ENCODE measurements around the gene CYBC1. TPM values are rescaled to one million over a fixed set of nuclear protein-coding genes. Genes with fewer than 3 reads are reported as not detected.

The CYBC1 gene
- total and polyA plus RNA-seq, 9 of the 15 experiments (the other 6 are each of a cell fraction or from before 2014, with no cell fraction given), result 1.3 to 71.8 (median 49.9) TPM

DNA sequence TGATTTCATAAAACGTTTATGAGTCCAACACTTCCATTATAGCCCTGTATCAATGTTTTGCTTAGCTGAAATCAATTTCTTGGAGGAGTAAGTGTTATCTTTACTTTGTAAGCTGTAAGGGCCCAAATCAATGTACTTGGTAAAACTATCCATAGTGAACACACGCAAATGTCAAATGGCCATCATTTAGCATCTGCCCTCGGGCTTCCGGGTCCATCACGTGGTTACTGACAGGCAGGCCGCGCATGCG, 7.3 kb upstream of the CYBC1 start (continued):
- TF ChIP-seq ELF1 (tag; IDR thresholded peaks at IDR 0.05), result peak; percentile 97
- TF ChIP-seq, protein P1, sequence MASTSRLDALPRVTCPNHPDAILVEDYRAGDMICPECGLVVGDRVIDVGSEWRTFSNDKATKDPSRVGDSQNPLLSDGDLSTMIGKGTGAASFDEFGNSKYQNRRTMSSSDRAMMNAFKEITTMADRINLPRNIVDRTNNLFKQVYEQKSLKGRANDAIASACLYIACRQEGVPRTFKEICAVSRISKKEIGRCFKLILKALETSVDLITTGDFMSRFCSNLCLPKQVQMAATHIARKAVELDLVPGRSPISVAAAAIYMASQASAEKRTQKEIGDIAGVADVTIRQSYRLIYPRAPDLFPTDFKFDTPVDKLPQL (IDR thresholded peaks at IDR 0.05; ENCODE audit: extremely low read depth, insufficient read length), result no peak
- TF ChIP-seq TCFL5 (CRISPR knock-in tag; conservative IDR thresholded peaks at IDR 0.05), result no peak
- no peak; the same call in 1 of the 2 replicates for TF ChIP-seq LCOR (CRISPR knock-in tag; IDR thresholded peaks at IDR 0.05)
- TF ChIP-seq MEIS2 (IDR thresholded peaks at IDR 0.05; ENCODE audit: partially characterized antibody), result no peak
- no peak for TF ChIP-seq BRF1 (IDR thresholded peaks at IDR 0.05; ENCODE audit: borderline replicate concordance, extremely low read depth, insufficient read length)
- TF ChIP-seq, protein P2, sequence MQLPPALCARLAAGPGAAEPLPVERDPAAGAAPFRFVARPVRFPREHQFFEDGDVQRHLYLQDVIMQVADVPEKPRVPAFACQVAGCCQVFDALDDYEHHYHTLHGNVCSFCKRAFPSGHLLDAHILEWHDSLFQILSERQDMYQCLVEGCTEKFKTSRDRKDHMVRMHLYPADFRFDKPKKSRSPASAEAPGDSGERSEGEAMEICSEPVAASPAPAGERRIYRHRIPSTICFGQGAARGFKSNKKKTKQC (CRISPR knock-in tag; IDR thresholded peaks at IDR 0.05), result no peak
- TF ChIP-seq, protein P3, sequence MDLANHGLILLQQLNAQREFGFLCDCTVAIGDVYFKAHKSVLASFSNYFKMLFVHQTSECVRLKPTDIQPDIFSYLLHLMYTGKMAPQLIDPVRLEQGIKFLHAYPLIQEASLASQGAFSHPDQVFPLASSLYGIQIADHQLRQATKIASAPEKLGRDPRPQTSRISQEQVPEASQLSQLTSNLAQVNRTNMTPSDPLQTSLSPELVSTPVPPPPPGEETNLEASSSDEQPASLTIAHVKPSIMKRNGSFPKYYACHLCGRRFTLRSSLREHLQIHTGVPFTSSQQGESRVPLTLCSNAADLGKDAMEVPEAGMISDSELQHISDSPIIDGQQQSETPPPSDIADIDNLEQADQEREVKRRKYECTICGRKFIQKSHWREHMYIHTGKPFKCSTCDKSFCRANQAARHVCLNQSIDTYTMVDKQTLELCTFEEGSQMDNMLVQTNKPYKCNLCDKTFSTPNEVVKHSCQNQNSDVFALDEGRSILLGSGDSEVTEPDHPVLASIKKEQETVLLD (IDR thresholded peaks at IDR 0.05), result peak; percentile 95; the same call in 1 of the 2 replicates
- TF ChIP-seq FOXK2 (conservative IDR thresholded peaks at IDR 0.05 in 1 of 2, IDR thresholded peaks at IDR 0.05 in 1 of 2; ENCODE audit: low read depth in 2 of 2), result peak in 1 of 2 experiments; percentile 45; a peak in 2 of 4 replicates
- TF ChIP-seq ZNF197 (CRISPR knock-in tag; IDR thresholded peaks at IDR 0.05; ENCODE audit: low read depth), result 0 out of 2 replicates have a peak, but pooled peaks have one; percentile 36
- no peak for TF ChIP-seq GTF2A2 (tag; IDR thresholded peaks at IDR 0.05)
- no peak for TF ChIP-seq ZNF77 (CRISPR knock-in tag; IDR thresholded peaks at IDR 0.05)
- TF ChIP-seq ZEB2 (IDR thresholded peaks at IDR 0.05), result no peak
- no peak for TF ChIP-seq JUNB (CRISPR knock-in tag; conservative IDR thresholded peaks at IDR 0.05)
- no peak for TF ChIP-seq MTA1 (IDR thresholded peaks at IDR 0.05; ENCODE audit: borderline replicate concordance)
- TF ChIP-seq CHD2 (IDR thresholded peaks at IDR 0.05; ENCODE audit: low read depth, low read length), result no peak
- TF ChIP-seq ZNF561 (CRISPR knock-in tag; conservative IDR thresholded peaks at IDR 0.05), result no peak
- TF ChIP-seq ZNF263 (CRISPR knock-in tag; IDR thresholded peaks at IDR 0.05; ENCODE audit: borderline replicate concordance), result no peak
- TF ChIP-seq, protein P4, sequence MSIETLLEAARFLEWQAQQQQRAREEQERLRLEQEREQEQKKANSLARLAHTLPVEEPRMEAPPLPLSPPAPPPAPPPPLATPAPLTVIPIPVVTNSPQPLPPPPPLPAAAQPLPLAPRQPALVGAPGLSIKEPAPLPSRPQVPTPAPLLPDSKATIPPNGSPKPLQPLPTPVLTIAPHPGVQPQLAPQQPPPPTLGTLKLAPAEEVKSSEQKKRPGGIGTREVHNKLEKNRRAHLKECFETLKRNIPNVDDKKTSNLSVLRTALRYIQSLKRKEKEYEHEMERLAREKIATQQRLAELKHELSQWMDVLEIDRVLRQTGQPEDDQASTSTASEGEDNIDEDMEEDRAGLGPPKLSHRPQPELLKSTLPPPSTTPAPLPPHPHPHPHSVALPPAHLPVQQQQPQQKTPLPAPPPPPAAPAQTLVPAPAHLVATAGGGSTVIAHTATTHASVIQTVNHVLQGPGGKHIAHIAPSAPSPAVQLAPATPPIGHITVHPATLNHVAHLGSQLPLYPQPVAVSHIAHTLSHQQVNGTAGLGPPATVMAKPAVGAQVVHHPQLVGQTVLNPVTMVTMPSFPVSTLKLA (conservative IDR thresholded peaks at IDR 0.05), result peak in 1 of 2 experiments; percentile 91; a peak in 3 of 4 replicates
- no peak for TF ChIP-seq ZNF695 (CRISPR knock-in tag; IDR thresholded peaks at IDR 0.05)
- TF ChIP-seq HDAC1 (IDR thresholded peaks at IDR 0.05), result peak in 1 of 2 experiments; percentile 84; a peak in 2 of 4 replicates
- no peak for TF ChIP-seq SAFB (IDR thresholded peaks at IDR 0.05; ENCODE audit: borderline replicate concordance, low read depth, low read length)

All from K562 (cell line).